Sigmoid colon (tissue), 7 donors: ENCODE data around the gene NKD2. TPM values are rescaled to one million over a fixed set of nuclear protein-coding genes. Genes with fewer than 3 reads are reported as not detected.
"Not testable (repeated sequence)": the region's sequence is repeated elsewhere in the genome, so short reads cannot be mapped to it uniquely, and the experiment has no call there.

Experiments used
- DNase-seq: peaks from one replicate; pipeline ENCODE4 v3.0.0-alpha.2; 2019
- H3K27ac ChIP-seq, 4 donors: fragments of 200-600 bp; sonication (generic); one replicate each; pipeline ENCODE4 v1.5.1; 2016 to 2019; ENCODE audit warnings: mild to moderate bottlenecking in 1 of 4
- H3K27me3 ChIP-seq, 3 donors: fragments of 200-600 bp; sonication (generic); one replicate each; pipeline ENCODE4 v1.5.1; 2019; ENCODE audit warnings: mild to moderate bottlenecking in 1 of 3
- H3K36me3 ChIP-seq, 4 donors: fragments of 200-600 bp; sonication (generic); one replicate each; pipeline ENCODE4 v1.5.1; 2016 to 2019
- H3K4me1 ChIP-seq, 4 donors: fragments of 200-600 bp; sonication (generic); one replicate each; pipeline ENCODE4 v1.5.1; 2017 to 2019
- H3K4me3 ChIP-seq, 4 donors: fragments of 200-600 bp; sonication (generic); one replicate each; pipeline ENCODE4 v1.5.1; 2017 to 2019; ENCODE audit warnings: mild to moderate bottlenecking in 2 of 4, moderate library complexity in 1 of 4
- H3K9me3 ChIP-seq, 4 donors: fragments of 200-600 bp in 3 of 4; sonication (generic) in 3 of 4; one replicate each; pipeline versions ENCODE4 v1.5.1 to v1.6.1; 2013 to 2019
- CTCF ChIP-seq, 4 experiments: fragments of 450-650 bp in 3 of 4; fragments of 200-600 bp in 1 of 4; IDR thresholded peaks; one replicate each; pipeline ENCODE4 v1.5.1; 2016 to 2019; ENCODE audit warnings: antibody characterized with exemption in 4 of 4, mild to moderate bottlenecking in 3 of 4, moderate library complexity in 2 of 4
- EP300 ChIP-seq, 4 donors: sonication (generic); formaldehyde crosslinking; IDR thresholded peaks; one replicate each; pipeline ENCODE4 v1.6.1; 2017; ENCODE audit warnings: antibody characterized with exemption in 4 of 4
- POLR2A ChIP-seq, 2 donors: fragments of 450-650 bp; IDR thresholded peaks; one replicate each; pipeline ENCODE4 v1.6.1; 2016; ENCODE audit warnings: antibody characterized with exemption in 2 of 2, mild to moderate bottlenecking in 2 of 2, moderate library complexity in 2 of 2
- POLR2AphosphoS5 ChIP-seq, 4 donors: sonication (generic); formaldehyde crosslinking; IDR thresholded peaks; one replicate each; pipeline ENCODE4 v1.6.1; 2017; ENCODE audit warnings: antibody characterized with exemption in 4 of 4
- WGBS, 2 donors: extraction: QIAGEN DNeasy Blood & Tissue Kit; methylation state at CpG; one replicate each; pipeline ENCODE4 v1.1.7; 2013; 5-methylcytosine and 5-hydroxymethylcytosine counted together
- intact Hi-C: fragments of 100-400 bp; cut with DNase I; formaldehyde crosslinking; loops from one replicate; pipeline ENCODE4 v1.15.1; 2023
- polyA plus RNA-seq, 3 donors: library from polyadenylated mRNA; stranded (reverse); fragments of 200-250 nt; gene quantifications; one replicate each; pipeline ENCODE4 v1.2.3, GENCODE V29; 2013
- total RNA-seq, 4 donors: library from RNA; depleted of rRNA; stranded (reverse); fragments of >200 nt; gene quantifications; one replicate each; pipeline ENCODE4 v1.1.0, GENCODE V29; 2016
- donor health status: healthy with polysubstance abuse.
- donor health status: Bipolar disorder and iron deficiency.
- donor health status: healthy.

The NKD2 gene
- total and polyA plus RNA-seq, 7 donors: 0.60 to 4.4 (median 1.8) TPM

GRCh38 chr5:1021136-1021968, 12.8 kb downstream of the NKD2 start:
- TF ChIP-seq EP300 (IDR thresholded peaks at IDR 0.05): no peak
- no peak for TF ChIP-seq POLR2AphosphoS5 (IDR thresholded peaks at IDR 0.05)
- no peak for TF ChIP-seq CTCF (IDR thresholded peaks at IDR 0.05)
- no peak for TF ChIP-seq POLR2A (IDR thresholded peaks at IDR 0.05)
- no peaks in the 10 kb centered on the region for H3K36me3 ChIP-seq
- no peaks in the 10 kb centered on the region for H3K4me1 ChIP-seq
- no peaks in the 10 kb centered on the region for H3K9me3 ChIP-seq
- intact Hi-C loops: no loop called here
- H3K4me3 ChIP-seq: no peak overlapping the region
- 22 to 52% methylated on average over 29 of the region's 29 CpGs for whole genome bisulfite sequencing, 2 donors
- H3K27ac ChIP-seq: no peak overlapping the region
- no peaks in the 10 kb centered on the region for H3K27me3 ChIP-seq
- DNase-seq: peak; percentile 55

GRCh38 chr5:1021969-1022336, 13.4 kb downstream of the NKD2 start:
- H3K27ac ChIP-seq, H3K4me1 ChIP-seq, H3K9me3 ChIP-seq, H3K27me3 ChIP-seq, intact Hi-C loops, H3K4me3 ChIP-seq, H3K36me3 ChIP-seq: not testable (repeated sequence)
- peak; percentile 36 for DNase-seq
- WGBS, 2 donors: 67 to 80% methylated on average over 9 of the region's 9 CpGs

GRCh38 chr5:1026700-1027621, 18.4 kb downstream of the NKD2 start:
- H3K36me3 ChIP-seq: no peaks in the 10 kb centered on the region
- DNase-seq: peak; percentile 54
- 75 to 89% methylated on average over 29 of the region's 29 CpGs for WGBS, 2 donors
- no peaks in the 10 kb centered on the region for H3K9me3 ChIP-seq
- H3K4me3 ChIP-seq: no peak overlapping the region
- peaks cover 0 to 8% (median 0%) of the 10 kb centered on the region in 3 donors for H3K27me3 ChIP-seq
- no peaks in the 10 kb centered on the region for H3K4me1 ChIP-seq
- H3K27ac ChIP-seq: no peak overlapping the region
- intact Hi-C loops: no loop called here
- TF ChIP-seq CTCF (IDR thresholded peaks at IDR 0.05): no peak

- no peak overlapping the region for H3K27ac ChIP-seq
- no peaks in the 10 kb centered on the region for H3K9me3 ChIP-seq
- WGBS, 2 donors: 88 to 92% methylated on average over 40 of the region's 40 CpGs
- no peak overlapping the region for H3K4me3 ChIP-seq
- H3K36me3 ChIP-seq: no peaks in the 10 kb centered on the region
- intact Hi-C loops: no loop called here
- DNase-seq: peak; percentile 48
- H3K27me3 ChIP-seq: peaks cover 0 to 8% (median 0%) of the 10 kb centered on the region in 3 donors
- TF ChIP-seq CTCF (IDR thresholded peaks at IDR 0.05): no peak
- no peak for TF ChIP-seq POLR2A (IDR thresholded peaks at IDR 0.05)
- TF ChIP-seq POLR2AphosphoS5 (IDR thresholded peaks at IDR 0.05): no peak
- TF ChIP-seq EP300 (IDR thresholded peaks at IDR 0.05): no peak
- no peaks in the 10 kb centered on the region for H3K4me1 ChIP-seq
Measured at GRCh38 chr5:1027631-1028441, 19.2 kb downstream of the NKD2 start.
